ENCODE data around the gene MS4A2. TPM values are rescaled to one million over a fixed set of nuclear protein-coding genes. Genes with fewer than 3 reads are reported as not detected.
A peak's percentile ranks its signal among the peaks of the same experiment; 100 is the strongest.
"Not testable (repeated sequence)": the region's sequence is repeated elsewhere in the genome, so short reads cannot be mapped to it uniquely, and the experiment has no call there.

MS4A2 gene
- total RNA-seq, 1 experiment from 2014 or later: not detected

GRCh38 chr11:60097189-60097588 lies 8.7 kb downstream of the MS4A2 start:
- no peak for DNase-seq (ENCODE audit: low spot score)
- in situ Hi-C loops (cut with HindIII; ENCODE audit: low sequenced_read_pairs): no loop called here

GRCh38 chr11:60098508-60098907 lies 10.0 kb downstream of the MS4A2 start:
- in situ Hi-C loops (cut with HindIII; ENCODE audit: low sequenced_read_pairs): no loop called here
- no peak for DNase-seq (ENCODE audit: low spot score)

GRCh38 chr11:60100516-60100915 lies 12.1 kb downstream of the MS4A2 start:
- in situ Hi-C loops (cut with HindIII; ENCODE audit: low sequenced_read_pairs): no loop called here
- DNase-seq (ENCODE audit: low spot score): no peak

GRCh38 chr11:60101368-60101767 lies 12.9 kb downstream of the MS4A2 start:
- in situ Hi-C loops (cut with HindIII; ENCODE audit: low sequenced_read_pairs); DNase-seq (ENCODE audit: low spot score): not testable (repeated sequence)

- in situ Hi-C loops (cut with HindIII; ENCODE audit: low sequenced_read_pairs); DNase-seq (ENCODE audit: low spot score): not testable (repeated sequence)
Observed at GRCh38 chr11:60104471-60105115, 16.1 kb downstream of the MS4A2 start.

- DNase-seq (ENCODE audit: low spot score); in situ Hi-C loops (cut with HindIII; ENCODE audit: low sequenced_read_pairs): not testable (repeated sequence)
Observed at GRCh38 chr11:60108631-60109030, 20.2 kb downstream of the MS4A2 start.

- DNase-seq (ENCODE audit: low spot score): no peak
- in situ Hi-C loops (cut with HindIII; ENCODE audit: low sequenced_read_pairs): no loop called here
Observed at GRCh38 chr11:60111793-60112192, 23.3 kb downstream of the MS4A2 start.

GRCh38 chr11:60116996-60117790 lies 28.7 kb downstream of the MS4A2 start:
- DNase-seq (ENCODE audit: low spot score): no peak
- in situ Hi-C loops (cut with HindIII; ENCODE audit: low sequenced_read_pairs): no loop called here

- in situ Hi-C loops (cut with HindIII; ENCODE audit: low sequenced_read_pairs): no loop called here
- no peak for DNase-seq (ENCODE audit: low spot score)
Observed at GRCh38 chr11:60118338-60118737, 29.9 kb downstream of the MS4A2 start.

- DNase-seq (ENCODE audit: low spot score): no peak
- in situ Hi-C loops (cut with HindIII; ENCODE audit: low sequenced_read_pairs): no loop called here
Observed at GRCh38 chr11:60119710-60120109, 31.2 kb downstream of the MS4A2 start.

- no peak for DNase-seq (ENCODE audit: low spot score)
- in situ Hi-C loops (cut with HindIII; ENCODE audit: low sequenced_read_pairs): no loop called here
Observed at GRCh38 chr11:60121264-60121663, 32.8 kb downstream of the MS4A2 start.

GRCh38 chr11:60122414-60123036 lies 34.1 kb downstream of the MS4A2 start:
- in situ Hi-C loops (cut with HindIII; ENCODE audit: low sequenced_read_pairs): no loop called here

GRCh38 chr11:60124802-60125432 lies 36.5 kb downstream of the MS4A2 start:
- DNase-seq (ENCODE audit: low spot score): no peak
- in situ Hi-C loops (cut with HindIII; ENCODE audit: low sequenced_read_pairs): no loop called here

More at GRCh38 chr11:60122414-60123036, 34.1 kb downstream of the MS4A2 start:
- no peak for DNase-seq (ENCODE audit: low spot score)

- in situ Hi-C loops (cut with HindIII; ENCODE audit: low sequenced_read_pairs): no loop called here
- DNase-seq (ENCODE audit: low spot score): no peak
Observed at GRCh38 chr11:60125956-60126585, 37.6 kb downstream of the MS4A2 start.

- DNase-seq (ENCODE audit: low spot score): no peak
- in situ Hi-C loops (cut with HindIII; ENCODE audit: low sequenced_read_pairs): no loop called here
Observed at GRCh38 chr11:60127311-60127811, 38.9 kb downstream of the MS4A2 start.

- no peak for DNase-seq (ENCODE audit: low spot score)
- in situ Hi-C loops (cut with HindIII; ENCODE audit: low sequenced_read_pairs): no loop called here
Observed at GRCh38 chr11:60128376-60128775, 39.9 kb downstream of the MS4A2 start.

GRCh38 chr11:60128866-60129265 lies 40.4 kb downstream of the MS4A2 start:
- in situ Hi-C loops (cut with HindIII; ENCODE audit: low sequenced_read_pairs); DNase-seq (ENCODE audit: low spot score): not testable (repeated sequence)

- no peak for DNase-seq (ENCODE audit: low spot score)
- in situ Hi-C loops (cut with HindIII; ENCODE audit: low sequenced_read_pairs): no loop called here
Observed at GRCh38 chr11:60129853-60130252, 41.4 kb downstream of the MS4A2 start.

- in situ Hi-C loops (cut with HindIII; ENCODE audit: low sequenced_read_pairs): no loop called here
- DNase-seq (ENCODE audit: low spot score): peak; percentile 48
Observed at GRCh38 chr11:60130496-60130895, 42.0 kb downstream of the MS4A2 start.

All from G401 (cell line).